COR-L47 (cell line): ENCODE measurements around the gene CST6.
"Not testable (repeated sequence)": the region's sequence is repeated elsewhere in the genome, so short reads cannot be mapped to it uniquely, and the experiment has no call there.

Source experiments
- DNase-seq: peaks from one replicate; lab custom pipeline; 2025; lab: John Stamatoyannopoulos, UW

Gene CST6

DNA sequence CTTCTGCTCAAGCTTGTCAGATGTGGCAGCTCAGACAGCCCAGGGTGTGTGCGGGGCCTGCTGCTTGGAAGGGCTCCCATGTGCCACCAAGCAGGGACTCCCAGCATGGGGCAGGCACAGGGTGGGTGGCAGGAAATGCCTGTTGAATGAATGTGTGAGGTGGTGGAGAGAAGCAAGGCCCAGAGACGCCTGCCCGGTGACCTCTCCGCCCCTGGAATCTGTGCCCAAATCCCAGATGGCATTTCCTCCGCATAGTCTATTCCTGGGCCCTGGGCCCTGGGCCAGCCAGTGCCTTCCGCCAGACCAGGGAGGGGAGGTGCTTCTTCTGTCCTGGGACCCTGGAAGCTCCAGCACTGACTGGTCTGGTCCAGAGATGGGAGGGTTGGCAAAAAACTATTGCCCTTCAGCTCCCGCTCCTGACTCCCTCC, 3.7 kb downstream of the CST6 start:
- DNase-seq, result no peak

DNA sequence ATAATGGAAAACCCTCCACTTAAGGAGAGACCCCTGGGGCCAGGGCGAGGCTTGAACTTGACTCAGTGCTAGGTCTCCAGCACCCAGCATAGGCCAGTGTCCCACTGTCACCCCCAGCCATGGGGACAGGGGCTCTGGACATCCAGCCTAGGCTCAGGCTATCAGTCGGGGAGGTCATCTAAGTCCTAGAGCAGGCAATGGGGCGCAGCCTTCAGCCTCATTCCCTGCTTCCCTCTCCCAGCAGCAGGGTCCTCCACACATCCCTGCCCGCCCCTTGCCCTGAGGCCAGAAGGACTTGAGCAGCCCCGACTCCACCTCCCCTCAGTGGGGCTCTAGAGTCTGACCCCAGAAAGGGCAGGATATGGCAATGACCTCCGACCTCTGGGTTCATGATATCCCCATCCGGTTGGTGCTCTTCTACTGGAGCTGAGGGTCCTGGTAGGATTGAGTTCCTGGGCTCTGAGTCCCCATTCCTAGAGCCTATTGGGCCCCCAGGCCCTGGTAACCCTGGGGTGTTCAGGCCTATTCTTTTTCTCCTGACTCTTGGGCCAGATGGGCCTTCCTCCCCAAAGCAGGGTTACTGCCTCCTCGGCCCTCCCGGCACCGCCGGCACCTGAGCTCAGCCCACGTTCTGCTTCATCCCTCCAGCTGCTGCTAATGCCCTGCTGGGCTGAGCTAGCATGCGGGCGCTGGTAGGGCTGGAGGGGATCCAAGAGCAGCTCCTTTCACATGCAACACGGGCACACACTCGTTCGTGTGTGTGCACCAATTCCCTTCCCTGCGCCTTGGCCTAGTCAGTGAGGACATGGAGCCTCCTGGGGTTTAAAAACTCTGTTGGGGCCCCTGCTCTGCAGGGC, 4.4 kb downstream of the CST6 start:
- no peak for DNase-seq

DNA sequence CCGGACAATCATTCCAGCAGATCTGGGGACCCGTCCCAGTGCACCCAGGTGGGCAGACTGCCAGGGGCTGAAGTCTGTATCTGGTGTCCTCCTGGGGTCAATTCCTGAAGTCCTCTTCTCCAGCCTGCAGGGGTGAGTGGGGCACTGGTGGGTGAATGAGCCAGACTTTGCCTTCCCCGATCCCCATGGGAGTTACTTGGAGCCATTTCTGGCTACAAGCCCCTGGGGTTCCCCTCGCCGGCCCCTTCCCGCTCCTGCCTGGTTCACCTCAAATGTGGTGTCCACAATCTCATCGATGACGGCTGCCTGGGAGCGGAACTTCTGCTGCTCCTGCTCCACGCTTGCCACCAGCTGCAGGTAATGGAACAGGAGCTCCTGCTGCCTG, 5.0 kb downstream of the CST6 start:
- no peak for DNase-seq

DNA sequence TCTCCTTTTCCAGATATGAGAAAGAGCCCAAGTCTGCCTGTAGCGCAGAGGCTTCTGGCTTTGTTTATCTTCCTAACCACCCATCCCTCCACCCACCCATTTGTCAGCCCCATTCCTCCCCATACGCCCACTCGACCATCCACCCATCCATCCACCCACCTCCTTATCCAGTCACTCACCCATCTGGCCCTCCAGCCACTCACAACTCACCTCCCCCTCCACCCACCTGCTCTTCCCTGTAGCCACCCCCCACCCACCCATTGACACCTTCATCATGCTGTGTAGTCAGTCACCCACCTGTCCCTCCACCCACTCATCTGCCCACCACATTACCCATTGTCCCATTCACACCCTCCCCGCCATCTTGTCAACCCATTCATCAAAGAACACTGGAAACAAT, 5.5 kb downstream of the CST6 start:
- DNase-seq, result no peak

DNA sequence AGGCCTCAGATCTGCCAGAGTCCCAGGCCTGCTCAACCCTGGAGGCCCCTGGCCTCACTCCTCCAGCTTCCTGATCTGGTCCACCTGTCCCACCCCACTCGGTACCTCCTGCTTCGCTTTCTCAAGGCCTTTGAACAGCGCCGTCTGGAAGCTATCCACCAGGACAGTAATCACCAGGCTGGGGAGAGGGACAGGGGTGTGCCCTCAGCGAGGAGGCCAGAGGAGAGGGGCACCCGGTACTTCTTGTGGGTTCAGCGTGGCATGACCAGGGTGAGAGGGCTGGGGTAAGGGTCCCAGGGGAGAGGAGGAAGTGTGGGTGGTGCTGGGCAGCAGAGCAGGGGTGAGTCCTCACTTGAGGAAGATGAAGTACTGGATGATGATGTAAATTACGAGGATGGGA, 8.4 kb downstream of the CST6 start:
- DNase-seq, result no peak

DNA sequence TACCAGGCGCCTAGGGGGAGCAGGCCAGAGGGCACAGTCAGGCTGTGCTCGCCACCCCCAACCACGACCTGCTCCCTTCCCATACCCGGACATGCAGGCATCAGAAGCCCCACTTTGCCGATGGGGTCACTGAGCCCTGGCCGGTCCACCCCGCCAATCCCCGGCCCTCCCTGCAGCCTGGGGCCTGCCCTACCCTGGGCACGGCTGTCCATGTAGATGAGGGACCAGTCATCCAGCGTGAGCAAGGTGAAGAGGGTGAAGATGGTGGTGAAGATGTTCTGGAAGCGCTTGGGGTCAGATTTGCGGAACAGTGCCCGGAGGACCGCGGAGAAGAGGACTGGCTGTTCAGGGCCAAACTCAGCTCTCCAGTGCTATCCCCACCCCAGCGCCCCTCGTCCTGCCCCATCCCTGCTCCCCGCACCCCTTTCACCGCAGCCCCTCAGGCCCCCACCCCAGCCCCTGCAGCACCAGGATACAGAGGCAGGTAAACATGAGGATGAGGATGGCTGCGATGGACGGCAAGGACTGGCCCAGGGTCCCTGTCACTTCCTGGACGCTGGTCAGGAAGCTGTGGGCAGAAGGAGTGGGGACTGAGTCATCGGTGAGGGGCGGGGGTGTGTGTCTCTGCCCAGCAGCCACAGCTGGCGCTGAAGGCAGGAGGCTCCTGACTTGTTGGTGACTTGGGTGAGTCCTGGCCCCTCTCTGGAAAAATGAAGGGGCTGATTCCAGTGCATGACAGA, 9.0 kb downstream of the CST6 start:
- DNase-seq, result no peak

DNA sequence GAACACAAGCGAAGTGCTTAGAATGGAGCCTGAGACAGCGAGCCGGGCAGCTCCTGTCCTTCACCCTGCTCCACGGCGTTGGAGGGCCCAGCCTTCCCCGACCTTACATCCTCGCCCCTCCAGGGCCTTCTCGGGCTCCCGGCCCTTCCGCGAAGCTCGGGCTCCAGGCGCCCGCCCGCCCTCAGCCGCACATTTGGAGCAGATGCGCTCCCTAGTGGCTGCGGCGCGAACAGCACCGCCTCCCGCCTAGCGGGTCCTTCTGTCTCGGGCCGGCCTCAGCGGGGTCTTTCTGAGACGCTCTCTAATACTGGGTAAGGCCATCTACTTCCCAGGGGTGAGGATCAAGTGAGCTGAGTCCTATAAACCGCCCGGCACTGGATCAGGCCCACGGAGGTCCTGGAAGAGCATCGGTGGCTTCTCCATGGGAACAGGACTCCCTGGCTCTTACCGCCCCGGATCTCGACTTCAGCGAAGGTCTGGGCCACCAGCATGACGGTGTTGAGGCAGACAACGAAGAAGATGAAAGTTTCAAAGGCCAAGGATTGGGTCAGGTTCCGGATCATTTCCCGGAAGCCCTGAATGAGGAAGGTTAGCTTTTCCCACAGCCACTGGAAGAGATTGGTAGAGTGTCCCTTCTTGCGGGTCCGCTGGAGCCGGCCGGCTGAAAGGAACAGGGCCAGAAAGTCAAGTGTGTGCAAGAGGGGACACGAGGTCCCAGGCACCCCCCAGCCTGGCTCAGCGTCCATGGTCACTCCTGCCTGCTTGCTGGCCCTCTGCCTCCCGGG, 10.8 kb downstream of the CST6 start:
- DNase-seq, result peak; percentile 38

DNA sequence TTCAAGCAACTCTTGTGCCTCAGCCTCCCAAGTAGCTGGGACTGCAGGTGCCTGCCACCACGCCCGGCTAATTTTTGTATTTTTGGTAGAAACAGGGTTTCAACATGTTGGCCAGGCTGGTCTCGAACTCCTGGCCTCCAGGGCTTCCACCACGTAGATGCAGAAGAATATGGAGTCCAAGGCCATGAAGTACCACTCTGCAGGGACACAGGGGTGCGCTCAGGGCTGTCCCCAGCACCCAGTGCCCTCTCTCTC, 11.3 kb downstream of the CST6 start:
- not testable (repeated sequence) for DNase-seq

DNA sequence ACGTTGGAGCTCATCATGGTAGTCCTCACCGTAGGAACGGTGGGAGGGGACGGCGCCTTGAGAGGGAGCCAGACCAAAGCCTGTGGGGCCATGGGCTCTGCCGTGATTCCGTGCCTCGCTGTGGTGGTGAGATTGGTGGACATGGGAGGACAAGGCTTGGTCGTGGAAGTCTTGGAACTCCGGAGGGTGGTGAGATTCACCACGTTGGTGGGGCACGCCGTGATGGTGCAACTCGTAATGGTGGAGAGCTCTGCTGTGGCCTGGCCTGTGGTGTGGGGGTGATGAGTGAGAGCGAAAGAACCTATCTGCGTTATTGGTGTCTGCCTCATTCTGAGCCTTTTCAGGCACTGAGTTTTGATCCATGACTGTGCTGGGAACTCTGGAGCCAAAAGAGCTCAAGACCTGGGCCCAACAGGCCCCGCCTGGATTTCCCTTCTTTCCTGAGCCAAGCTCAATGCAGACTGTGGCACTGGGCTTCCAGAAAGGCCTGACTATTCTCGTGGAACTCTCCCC, 14.3 kb downstream of the CST6 start, which contains the start of gene CATSPER1:
CATSPER1 (minus strand) TSS at position 463 of the 513 bp plus-strand sequence; CDS start at position 363, 100 bp downstream.
- no peak for DNase-seq

DNA sequence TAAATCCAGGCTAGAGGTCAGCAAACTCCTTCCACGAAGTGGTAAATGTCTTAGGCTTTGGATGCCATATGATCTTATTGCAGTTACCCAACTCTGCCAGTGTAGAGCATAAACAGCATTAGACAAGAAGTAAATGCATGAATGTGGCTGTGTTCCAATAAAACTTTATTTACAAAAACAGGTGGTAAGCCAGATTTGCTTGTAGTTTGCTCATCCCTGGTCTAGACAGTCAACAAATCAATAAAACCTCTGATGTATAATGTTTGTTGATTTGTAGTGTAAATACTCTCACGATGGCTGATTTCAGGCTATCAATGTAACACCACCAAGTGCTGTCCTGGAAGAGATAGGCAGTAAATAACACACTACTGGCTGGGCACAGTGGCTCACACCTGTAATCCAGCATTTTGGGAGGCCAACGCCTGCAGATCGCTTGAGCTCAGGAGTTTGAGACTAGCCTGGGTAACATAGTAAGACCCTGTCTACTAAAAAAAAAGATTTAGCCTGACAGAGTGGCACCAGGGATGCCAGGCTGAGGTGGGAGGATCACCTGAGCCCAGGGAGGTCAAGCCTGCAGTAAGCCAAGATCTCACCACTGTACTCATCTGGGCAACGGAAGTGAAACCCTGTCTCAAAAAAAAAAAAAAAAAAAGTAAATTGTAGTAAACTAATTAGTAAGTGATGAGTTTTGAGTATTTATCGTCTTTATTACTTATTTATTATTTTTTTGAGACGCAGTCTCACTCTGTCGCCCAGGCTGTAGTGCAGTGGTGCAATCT, 21.3 kb downstream of the CST6 start:
- no peak for DNase-seq

DNA sequence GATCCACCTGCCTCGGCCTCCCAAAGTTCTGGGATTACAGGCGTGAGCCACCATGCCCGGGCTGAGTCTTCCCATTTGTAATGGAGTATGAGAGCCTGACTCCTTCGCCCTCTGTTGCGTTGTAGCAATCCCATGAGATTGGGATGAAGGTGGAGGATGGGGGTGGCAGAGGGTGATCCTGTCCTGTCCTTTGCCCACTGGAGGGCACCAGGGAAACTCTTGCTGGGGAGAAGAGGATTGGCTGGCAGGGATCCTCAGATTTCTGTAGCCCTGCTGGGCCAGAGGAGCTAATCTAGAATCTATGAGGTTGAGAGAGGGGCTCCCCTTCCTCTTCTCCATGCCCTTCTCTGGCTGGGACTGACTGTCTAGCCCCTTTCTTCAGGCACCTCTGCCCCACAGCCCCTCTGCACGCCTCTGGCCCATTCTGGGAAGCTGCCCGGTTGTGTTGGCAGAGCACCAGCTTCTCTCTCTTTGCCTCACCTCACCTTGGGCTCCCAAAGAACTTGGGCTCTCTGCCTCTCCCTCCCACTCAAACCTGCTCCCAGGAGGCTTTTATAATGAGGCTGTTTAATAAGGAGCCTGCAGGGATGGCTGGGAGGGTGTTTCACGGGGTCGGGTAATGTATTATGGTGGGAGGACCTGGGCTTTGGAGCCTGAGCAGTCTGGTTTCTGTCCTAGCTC, 24.0 kb downstream of the CST6 start:
- DNase-seq, result no peak

DNA sequence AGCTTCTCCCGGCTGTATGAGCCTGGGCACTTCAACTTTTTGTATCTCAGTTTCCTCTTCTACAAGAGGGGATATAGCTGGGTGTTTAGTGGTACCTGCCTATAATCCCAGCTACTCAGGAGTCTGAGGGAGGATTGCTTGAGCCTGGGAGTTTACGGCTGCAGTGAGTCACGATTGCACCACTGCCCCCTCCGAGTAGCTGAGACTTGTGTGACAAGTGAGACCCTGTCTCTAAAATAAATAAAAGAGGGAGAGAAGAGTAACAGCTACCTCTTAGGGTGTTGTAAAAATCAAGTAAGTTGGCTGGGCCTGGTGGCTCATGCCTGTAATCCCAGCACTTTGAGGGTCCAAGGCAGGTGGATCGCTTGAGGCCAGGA, 24.5 kb downstream of the CST6 start:
- DNase-seq, result no peak

DNA sequence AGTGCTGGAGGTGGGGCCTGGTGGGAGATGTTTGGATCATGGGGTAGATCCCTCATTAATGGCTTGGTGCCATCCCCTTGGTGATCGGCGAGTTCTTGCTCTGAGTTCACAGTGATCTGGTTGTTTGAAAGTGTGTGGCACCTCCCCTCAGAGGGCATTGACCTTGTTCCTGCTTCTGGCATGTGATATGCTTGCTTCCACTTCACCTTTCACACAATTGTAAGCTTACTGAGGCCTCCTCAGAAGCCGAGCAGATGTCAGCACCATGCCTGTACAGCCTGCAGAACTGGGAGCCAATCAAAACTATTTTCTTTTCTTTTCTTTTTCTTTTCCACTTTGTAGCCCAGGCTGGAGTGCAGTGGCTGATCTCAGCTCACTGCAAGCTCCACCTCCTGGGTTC, 25.5 kb downstream of the CST6 start:
- DNase-seq, result no peak

DNA sequence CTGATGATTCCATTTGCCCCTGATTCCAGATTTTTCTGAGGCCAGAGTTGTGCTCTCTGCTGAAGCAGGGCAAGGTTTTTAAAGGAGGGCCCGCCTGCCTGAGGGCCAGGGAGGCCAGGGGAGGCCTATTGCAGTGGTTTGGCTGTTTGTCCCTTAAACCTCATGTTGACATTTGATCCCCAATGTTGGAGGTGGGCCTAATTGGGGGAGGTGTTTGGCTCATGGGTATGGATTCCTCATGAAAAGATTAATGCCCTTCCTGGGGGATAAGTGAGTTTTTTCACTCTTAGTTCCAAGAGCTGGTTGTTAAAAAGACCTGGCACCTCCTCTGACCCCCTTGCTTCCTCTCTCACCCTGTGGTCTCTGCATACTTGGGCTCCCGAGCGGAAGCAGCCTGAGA, 28.0 kb downstream of the CST6 start:
- DNase-seq, result no peak

DNA sequence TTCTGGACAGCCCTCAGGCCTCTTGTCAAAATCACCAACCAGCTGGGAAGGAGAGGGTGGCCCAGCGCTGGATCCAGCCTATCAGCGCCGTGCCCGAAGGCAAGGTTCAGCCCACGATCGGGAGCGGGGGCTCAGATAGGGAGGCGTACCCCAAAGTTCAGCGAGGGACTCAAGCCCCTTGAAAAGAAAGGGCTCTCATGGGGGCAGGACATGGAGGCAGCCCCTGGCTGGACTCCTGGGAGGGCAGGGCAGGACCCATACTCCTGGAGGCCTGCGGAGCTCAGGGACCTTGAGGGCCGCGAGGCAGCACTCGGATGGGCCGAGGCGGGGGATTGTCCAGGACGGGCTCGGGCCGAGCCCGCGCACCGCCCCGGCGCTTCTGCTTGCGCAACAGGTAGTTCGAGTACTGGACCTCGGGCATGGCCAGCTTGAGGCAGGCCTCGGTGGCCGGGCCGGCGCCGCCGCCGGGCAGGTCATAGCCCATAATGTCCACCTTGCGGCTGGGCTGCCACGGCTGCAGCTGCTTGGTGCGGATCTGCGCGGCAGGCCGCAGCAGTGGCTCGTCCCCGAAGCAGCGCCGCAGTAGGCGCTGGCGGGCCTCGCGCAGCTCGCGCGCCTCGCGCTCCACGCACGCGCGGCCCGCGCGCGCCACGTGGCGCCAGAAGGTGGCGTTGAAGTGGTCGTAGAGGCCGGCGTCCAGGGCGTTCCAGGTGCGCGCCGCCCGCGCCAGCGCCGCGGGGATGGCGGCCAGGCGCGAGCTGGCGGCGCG, 30.6 kb downstream of the CST6 start:
- DNase-seq, result no peak

DNA sequence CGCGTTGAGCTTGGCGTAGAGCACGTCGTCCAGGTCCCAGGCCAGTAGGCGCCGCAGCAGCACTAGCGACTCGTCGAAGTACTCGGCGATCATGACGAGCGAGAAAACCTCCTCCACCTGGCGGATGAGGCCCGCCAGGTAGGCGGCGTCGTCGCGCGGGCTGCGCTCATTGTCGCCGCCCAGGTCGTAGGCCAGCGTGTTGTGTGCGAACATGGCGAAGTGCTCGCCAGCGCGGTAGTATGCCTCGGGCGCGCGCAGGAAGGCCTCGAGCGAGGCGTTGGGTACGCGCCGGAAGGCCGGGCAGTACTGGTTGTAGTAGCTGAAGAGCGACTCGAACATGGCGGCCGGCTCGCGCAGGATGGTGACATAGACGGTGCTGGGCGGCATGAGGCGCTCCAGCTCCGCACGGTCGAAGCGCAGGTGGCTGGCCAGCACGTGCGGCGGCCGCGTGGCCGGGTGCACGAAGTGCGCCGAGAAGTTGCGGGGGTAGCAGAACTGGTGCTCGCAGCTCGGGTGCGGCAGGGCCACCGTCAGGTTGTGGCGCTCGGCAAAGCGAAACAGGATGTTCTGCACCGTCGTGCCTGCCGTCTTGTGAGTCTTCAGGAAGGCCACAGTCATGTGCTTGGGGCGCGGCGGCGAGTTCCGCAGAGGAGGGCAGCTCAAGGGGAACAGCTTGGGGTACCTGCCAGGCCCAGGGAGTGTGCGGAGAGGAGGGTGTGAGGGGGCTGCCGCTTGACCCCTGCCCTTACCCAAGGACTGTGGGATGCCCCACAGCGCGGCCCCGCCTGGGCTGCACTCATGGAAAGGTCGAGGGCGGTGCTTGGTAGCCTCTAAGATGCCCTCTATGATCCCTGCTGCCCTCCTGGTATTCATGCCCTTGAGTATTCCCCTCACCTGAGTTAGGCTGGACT, 31.4 kb downstream of the CST6 start:
- DNase-seq, result no peak

DNA sequence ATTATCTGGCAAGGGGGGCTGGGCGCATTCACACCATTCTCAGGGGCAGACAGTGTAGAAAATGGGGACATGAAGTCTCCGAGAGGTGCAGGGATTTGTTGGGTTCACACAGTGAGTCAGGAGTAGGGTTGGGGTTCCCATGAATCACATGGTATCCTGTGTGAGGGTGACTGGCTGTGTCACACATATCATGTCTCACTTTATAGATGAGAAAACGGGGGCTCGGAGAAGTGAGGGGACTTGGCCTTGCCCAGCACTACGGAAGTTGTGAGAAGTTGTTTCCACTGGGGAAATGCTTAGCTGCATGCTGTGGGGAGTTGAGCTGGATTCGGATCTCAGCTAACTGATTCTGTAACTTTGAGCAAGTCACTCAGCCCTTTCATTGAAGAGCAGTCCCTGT, 32.9 kb downstream of the CST6 start:
- no peak for DNase-seq

DNA sequence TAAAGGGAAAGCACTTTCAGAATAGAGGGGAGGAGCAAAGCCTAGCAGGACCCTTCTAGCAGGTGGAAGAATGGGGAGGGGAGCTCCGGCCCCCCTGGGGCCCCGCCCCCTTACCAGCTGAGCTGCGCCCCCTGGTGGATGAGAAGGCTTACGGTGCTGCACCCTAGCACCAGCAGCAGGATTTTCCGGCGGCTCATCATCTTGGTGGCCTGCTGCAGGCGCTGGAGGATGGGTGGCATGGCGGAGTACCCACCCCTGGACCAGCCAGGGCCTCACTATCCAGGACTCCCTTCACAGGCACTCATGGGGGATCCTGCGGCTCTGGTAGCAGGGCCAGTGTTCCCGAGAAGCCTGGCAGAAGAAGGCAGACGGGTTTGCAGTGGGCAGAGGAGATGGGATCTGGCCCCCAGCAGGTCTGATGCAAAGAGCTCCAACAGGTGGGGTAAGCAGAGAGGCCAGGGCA, 33.4 kb downstream of the CST6 start:
- DNase-seq, result peak; percentile 87

DNA sequence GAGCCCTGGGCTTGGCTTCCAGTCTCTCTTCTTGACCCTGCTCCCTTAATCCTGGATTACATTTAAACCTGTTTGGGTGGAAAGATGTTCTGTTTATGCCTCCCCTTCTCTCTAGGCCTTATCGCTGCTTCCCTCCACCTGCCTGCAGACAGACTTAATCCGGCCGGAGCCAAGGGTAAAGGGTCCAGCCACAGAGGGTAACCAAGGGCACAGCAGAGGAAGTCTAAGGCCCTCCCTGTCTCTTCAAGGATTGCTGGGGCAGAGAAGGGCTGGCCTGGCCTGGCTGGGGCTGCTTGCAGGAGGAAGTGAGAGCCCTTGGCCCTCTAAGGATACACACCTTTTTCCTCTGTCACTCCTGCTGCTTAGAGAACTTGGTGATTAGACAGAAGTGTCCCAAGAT, 35.1 kb downstream of the CST6 start:
- DNase-seq, result no peak
